HEK293 (cell line): ENCODE data around the gene DHFR.

Experiments used
- CTCF ChIP-seq: fragments of 450-650 bp; formaldehyde crosslinking; IDR thresholded peaks from 2 replicates; pipeline ENCODE4 v1.5.1; 2016; ENCODE audit warnings: missing biosample characterization, missing genetic modification characterization
- KLF10 ChIP-seq: fragments of 450-650 bp; IDR thresholded peaks from 2 replicates; pipeline ENCODE4 v1.5.1; 2018; ENCODE audit warnings: missing biosample characterization, mild to moderate bottlenecking, missing genetic modification characterization
- KLF16 ChIP-seq: fragments of 450-650 bp; formaldehyde crosslinking; IDR thresholded peaks from 2 replicates; pipeline ENCODE4 v1.5.1; 2017; ENCODE audit warnings: missing biosample characterization, missing genetic modification characterization
- SETDB1 ChIP-seq: IDR thresholded peaks from one replicate; pipeline ENCODE4 v1.6.1; 2017; ENCODE audit warnings: mild to moderate bottlenecking, low read length, moderate library complexity, mixed read lengths; ENCODE audit not compliant: insufficient read length
- SP2 ChIP-seq: fragments of 450-650 bp; formaldehyde crosslinking; IDR thresholded peaks from 2 replicates; pipeline ENCODE4 v1.5.1; 2016; ENCODE audit warnings: missing biosample characterization, missing genetic modification characterization
- ZNF121 ChIP-seq: fragments of 450-650 bp; formaldehyde crosslinking; IDR thresholded peaks from 2 replicates; pipeline ENCODE4 v1.5.1; 2016; ENCODE audit warnings: missing biosample characterization, missing genetic modification characterization
- ZNF174 ChIP-seq: fragments of 450-650 bp; formaldehyde crosslinking; IDR thresholded peaks from 2 replicates; pipeline ENCODE4 v1.5.0; 2017; ENCODE audit warnings: missing biosample characterization, mild to moderate bottlenecking, missing genetic modification characterization
- ZNF561 ChIP-seq: fragments of 450-650 bp; IDR thresholded peaks from 2 replicates; pipeline ENCODE4 v1.5.1; 2018; ENCODE audit warnings: missing biosample characterization, missing genetic modification characterization, borderline replicate concordance

- TF ChIP-seq ZNF174 (tag by site-specific recombination) (no peak), ZNF561 (tag by site-specific recombination) (no peak), KLF16 (no peak), KLF10 (no peak), ZNF121 (tag by site-specific recombination) (no peak), SP2 (tag by site-specific recombination) (no peak), SETDB1 (no peak), CTCF (tag by site-specific recombination) (no peak)
Measured at GRCh38 chr5:80634193-80634592, 20.6 kb downstream of the DHFR start.
